ENCODE measurements around the gene EBF3. TPM values are rescaled to one million over a fixed set of nuclear protein-coding genes. Genes with fewer than 3 reads are reported as not detected.

Gene EBF3
- total RNA-seq, 4 donors from 2014 or later: 2.5 to 4.9 (median 4.6) TPM

- Histone ChIP-seq H3K27ac (peak overlapping the region in 2 of 4 donors; percentile 17 to 31), H3K36me3 (no peaks in the 10 kb centered on the region), H3K4me1 (peaks cover 0 to 23% (median 0%) of the 10 kb centered on the region in 3 donors), H3K9me3 (no peaks in the 10 kb centered on the region), H3K27me3 (peaks cover 89% of the 10 kb centered on the region), H3K4me3 (no peak overlapping the region)
- WGBS, 2 donors (ENCODE audit: low coverage in 1 of 2): 87 to 93% methylated on average over 4 of the region's 4 CpGs
- ATAC-seq: no peak
- TF ChIP-seq POLR2A (IDR thresholded peaks at IDR 0.05): no peak
- TF ChIP-seq EP300 (IDR thresholded peaks at IDR 0.05): no peak
- TF ChIP-seq POLR2AphosphoS5 (IDR thresholded peaks at IDR 0.05): no peak
- no peak for TF ChIP-seq CTCF (IDR thresholded peaks at IDR 0.05)
Measured at GRCh38 chr10:129951970-129952265, 12.2 kb downstream of the EBF3 start.

GRCh38 chr10:129951101-129951969, 12.7 kb downstream of the EBF3 start:
- ATAC-seq: no peak
- 80 to 83% methylated on average over 11 to 12 of the region's 30 CpGs for WGBS, 2 donors (ENCODE audit: low coverage in 1 of 2)
- peaks cover 89% of the 10 kb centered on the region for H3K27me3 ChIP-seq
- peaks cover 0 to 29% (median 0%) of the 10 kb centered on the region in 3 donors for H3K4me1 ChIP-seq
- H3K4me3 ChIP-seq: no peak overlapping the region
- no peaks in the 10 kb centered on the region for H3K9me3 ChIP-seq
- TF ChIP-seq POLR2A (IDR thresholded peaks at IDR 0.05) (no peak), CTCF (IDR thresholded peaks at IDR 0.05) (no peak), POLR2AphosphoS5 (IDR thresholded peaks at IDR 0.05) (no peak)
- peak overlapping the region in 2 of 4 donors; percentile 17 to 31 for H3K27ac ChIP-seq
- H3K36me3 ChIP-seq: no peaks in the 10 kb centered on the region

- H3K27ac ChIP-seq: peak overlapping the region in 2 of 4 donors; percentile 17 to 31
- no peaks in the 10 kb centered on the region for H3K9me3 ChIP-seq
- 52 to 93% methylated on average over 2 of the region's 2 CpGs for WGBS, 2 donors (ENCODE audit: low coverage in 1 of 2)
- peaks cover 0 to 36% (median 0%) of the 10 kb centered on the region in 3 donors for H3K4me1 ChIP-seq
- H3K36me3 ChIP-seq: no peaks in the 10 kb centered on the region
- ATAC-seq: no peak
- H3K4me3 ChIP-seq: no peak overlapping the region
- peaks cover 88% of the 10 kb centered on the region for H3K27me3 ChIP-seq
- no peak for TF ChIP-seq POLR2A (IDR thresholded peaks at IDR 0.05)
- no peak for TF ChIP-seq CTCF (IDR thresholded peaks at IDR 0.05)
- no peak for TF ChIP-seq EP300 (IDR thresholded peaks at IDR 0.05)
- TF ChIP-seq POLR2AphosphoS5 (IDR thresholded peaks at IDR 0.05): no peak
Measured at GRCh38 chr10:129950676-129951075, 13.4 kb downstream of the EBF3 start.

- Histone ChIP-seq H3K36me3 (no peaks in the 10 kb centered on the region), H3K4me1 (peaks cover 0 to 42% (median 0%) of the 10 kb centered on the region in 3 donors), H3K4me3 (no peak overlapping the region), H3K9me3 (no peaks in the 10 kb centered on the region), H3K27me3 (peaks cover 87% of the 10 kb centered on the region), H3K27ac (peak overlapping the region in 3 of 4 donors; percentile 31 to 58 (median 41))
- ATAC-seq: peak; percentile 34
- no peak for TF ChIP-seq CTCF (IDR thresholded peaks at IDR 0.05)
- TF ChIP-seq EP300 (IDR thresholded peaks at IDR 0.05): no peak
- TF ChIP-seq POLR2A (IDR thresholded peaks at IDR 0.05): no peak
- no peak for TF ChIP-seq POLR2AphosphoS5 (IDR thresholded peaks at IDR 0.05)
- WGBS, 2 donors (ENCODE audit: low coverage in 1 of 2): 0 to 19% methylated on average over 1 to 10 of the region's 16 CpGs
Measured at GRCh38 chr10:129949891-129950291, 14.2 kb downstream of the EBF3 start.

- H3K4me1 ChIP-seq: peaks cover 0 to 42% (median 0%) of the 10 kb centered on the region in 3 donors
- no peak overlapping the region for H3K4me3 ChIP-seq
- TF ChIP-seq CTCF (IDR thresholded peaks at IDR 0.05) (no peak), POLR2A (IDR thresholded peaks at IDR 0.05) (no peak), POLR2AphosphoS5 (IDR thresholded peaks at IDR 0.05) (no peak), EP300 (IDR thresholded peaks at IDR 0.05) (no peak)
- 85% methylated on average over 3 of the region's 9 CpGs; no CpG with 5 or more reads in 1 of the 2 donors for WGBS, 2 donors (ENCODE audit: low coverage in 1 of 2)
- H3K27me3 ChIP-seq: peaks cover 86% of the 10 kb centered on the region
- H3K27ac ChIP-seq: peak overlapping the region in 3 of 4 donors; percentile 12 to 58 (median 31)
- no peak for ATAC-seq
- no peaks in the 10 kb centered on the region for H3K9me3 ChIP-seq
- H3K36me3 ChIP-seq: no peaks in the 10 kb centered on the region
Measured at GRCh38 chr10:129949411-129949810, 14.7 kb downstream of the EBF3 start.
